ENCODE results near the gene ARID2. TPM values are rescaled to one million over a fixed set of nuclear protein-coding genes. Genes with fewer than 3 reads are reported as not detected.

The ARID2 gene
- total and polyA plus RNA-seq, 2 of the 13 experiments (the other 11 are each of a cell fraction or from before 2014, with no cell fraction given) = 15.9 to 22.2 TPM

DNA sequence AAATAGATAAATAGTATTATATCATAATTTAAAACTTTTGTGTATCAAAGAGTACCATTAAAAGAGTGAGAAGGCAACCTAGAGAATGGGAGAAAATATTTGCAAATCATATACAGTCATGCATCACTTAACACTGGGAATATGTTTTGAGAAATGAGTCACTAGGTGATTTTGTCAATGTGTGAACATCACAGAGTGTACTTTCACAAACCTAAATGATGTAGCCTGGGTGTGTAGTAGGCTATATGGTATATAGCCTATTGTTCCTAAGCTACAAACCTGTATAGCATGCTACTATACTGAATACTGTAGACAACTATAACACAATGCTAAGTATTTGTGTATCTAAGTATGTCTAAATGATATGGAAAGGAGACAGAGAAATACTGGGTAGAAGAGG lies 48.0 kb upstream of the ARID2 start:
- Histone ChIP-seq H3K9ac (ENCODE audit: insufficient read depth, low read depth, low read length) (no peak overlapping the region), H3K4me2 (ENCODE audit: low read depth, low read length) (no peak overlapping the region), H4K20me1 (ENCODE audit: insufficient read depth, low read length) (no peaks in the 10 kb centered on the region), H3K27me3 (ENCODE audit: control insufficient read depth in 1 of 2, insufficient read depth in 2 of 2, low read length in 2 of 2) (no peaks in the 10 kb centered on the region), H3K9me3 (ENCODE audit: low read length) (no peaks in the 10 kb centered on the region), H2AFZ (ENCODE audit: low read length) (no peak overlapping the region), H3K27ac (ENCODE audit: extremely low read length, insufficient read depth, low read length) (no peak overlapping the region), H3K4me1 (ENCODE audit: insufficient read depth, low read length) (no peaks in the 10 kb centered on the region), H3K79me2 (ENCODE audit: insufficient read depth, low read length) (no peaks in the 10 kb centered on the region), H3K4me3 (replicated peaks in 1 of 3; ENCODE audit: insufficient read depth in 1 of 3, low read depth in 2 of 3, low read length in 3 of 3) (no peak overlapping the region), H3K36me3 (replicated peaks in 1 of 2; ENCODE audit: control insufficient read depth in 1 of 2, insufficient read depth in 2 of 2, low read length in 2 of 2) (no peaks in the 10 kb centered on the region)
- in situ Hi-C loops (cut with HindIII; ENCODE audit: extremely low pct_ligation_motif_present, low pct_unique_long_range_greater_than_20kb) (no loop called here), intact Hi-C loops (cut with micrococcal nuclease; ENCODE audit: unreplicated experiment) (no loop called here)
- TF ChIP-seq TCF7 (IDR thresholded peaks at IDR 0.05; ENCODE audit: low read depth) (no peak), TCF7L2 (IDR thresholded peaks at IDR 0.05; ENCODE audit: low read depth, low read length) (no peak), SAFB2 (CRISPR knock-in tag; IDR thresholded peaks at IDR 0.05; ENCODE audit: borderline replicate concordance, low read depth) (no peak), FLYWCH1 (CRISPR knock-in tag; IDR thresholded peaks at IDR 0.05) (no peak), ATF7 (IDR thresholded peaks at IDR 0.05) (no peak), ATF7 (CRISPR knock-in tag; IDR thresholded peaks at IDR 0.05) (no peak), ZNF75D (CRISPR knock-in tag; IDR thresholded peaks at IDR 0.05; ENCODE audit: borderline replicate concordance) (no peak), ZKSCAN5 (CRISPR knock-in tag; IDR thresholded peaks at IDR 0.05) (no peak), ZNF510 (CRISPR knock-in tag; IDR thresholded peaks at IDR 0.05; ENCODE audit: low read depth) (no peak)
- TF ChIP-seq, protein P1, sequence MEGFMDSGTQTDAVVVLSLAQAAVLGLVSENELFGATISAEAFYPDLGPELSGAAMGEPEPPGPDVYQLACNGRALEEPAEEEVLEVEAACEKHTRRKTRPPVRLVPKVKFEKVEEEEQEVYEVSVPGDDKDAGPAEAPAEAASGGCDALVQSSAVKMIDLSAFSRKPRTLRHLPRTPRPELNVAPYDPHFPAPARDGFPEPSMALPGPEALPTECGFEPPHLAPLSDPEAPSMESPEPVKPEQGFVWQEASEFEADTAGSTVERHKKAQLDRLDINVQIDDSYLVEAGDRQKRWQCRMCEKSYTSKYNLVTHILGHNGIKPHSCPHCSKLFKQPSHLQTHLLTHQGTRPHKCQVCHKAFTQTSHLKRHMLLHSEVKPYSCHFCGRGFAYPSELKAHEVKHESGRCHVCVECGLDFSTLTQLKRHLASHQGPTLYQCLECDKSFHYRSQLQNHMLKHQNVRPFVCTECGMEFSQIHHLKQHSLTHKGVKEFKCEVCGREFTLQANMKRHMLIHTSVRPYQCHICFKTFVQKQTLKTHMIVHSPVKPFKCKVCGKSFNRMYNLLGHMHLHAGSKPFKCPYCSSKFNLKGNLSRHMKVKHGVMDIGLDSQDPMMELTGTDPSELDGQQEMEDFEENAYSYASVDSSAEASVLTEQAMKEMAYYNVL (CRISPR knock-in tag; IDR thresholded peaks at IDR 0.05; ENCODE audit: borderline replicate concordance) = no peak
- TF ChIP-seq, protein P2, sequence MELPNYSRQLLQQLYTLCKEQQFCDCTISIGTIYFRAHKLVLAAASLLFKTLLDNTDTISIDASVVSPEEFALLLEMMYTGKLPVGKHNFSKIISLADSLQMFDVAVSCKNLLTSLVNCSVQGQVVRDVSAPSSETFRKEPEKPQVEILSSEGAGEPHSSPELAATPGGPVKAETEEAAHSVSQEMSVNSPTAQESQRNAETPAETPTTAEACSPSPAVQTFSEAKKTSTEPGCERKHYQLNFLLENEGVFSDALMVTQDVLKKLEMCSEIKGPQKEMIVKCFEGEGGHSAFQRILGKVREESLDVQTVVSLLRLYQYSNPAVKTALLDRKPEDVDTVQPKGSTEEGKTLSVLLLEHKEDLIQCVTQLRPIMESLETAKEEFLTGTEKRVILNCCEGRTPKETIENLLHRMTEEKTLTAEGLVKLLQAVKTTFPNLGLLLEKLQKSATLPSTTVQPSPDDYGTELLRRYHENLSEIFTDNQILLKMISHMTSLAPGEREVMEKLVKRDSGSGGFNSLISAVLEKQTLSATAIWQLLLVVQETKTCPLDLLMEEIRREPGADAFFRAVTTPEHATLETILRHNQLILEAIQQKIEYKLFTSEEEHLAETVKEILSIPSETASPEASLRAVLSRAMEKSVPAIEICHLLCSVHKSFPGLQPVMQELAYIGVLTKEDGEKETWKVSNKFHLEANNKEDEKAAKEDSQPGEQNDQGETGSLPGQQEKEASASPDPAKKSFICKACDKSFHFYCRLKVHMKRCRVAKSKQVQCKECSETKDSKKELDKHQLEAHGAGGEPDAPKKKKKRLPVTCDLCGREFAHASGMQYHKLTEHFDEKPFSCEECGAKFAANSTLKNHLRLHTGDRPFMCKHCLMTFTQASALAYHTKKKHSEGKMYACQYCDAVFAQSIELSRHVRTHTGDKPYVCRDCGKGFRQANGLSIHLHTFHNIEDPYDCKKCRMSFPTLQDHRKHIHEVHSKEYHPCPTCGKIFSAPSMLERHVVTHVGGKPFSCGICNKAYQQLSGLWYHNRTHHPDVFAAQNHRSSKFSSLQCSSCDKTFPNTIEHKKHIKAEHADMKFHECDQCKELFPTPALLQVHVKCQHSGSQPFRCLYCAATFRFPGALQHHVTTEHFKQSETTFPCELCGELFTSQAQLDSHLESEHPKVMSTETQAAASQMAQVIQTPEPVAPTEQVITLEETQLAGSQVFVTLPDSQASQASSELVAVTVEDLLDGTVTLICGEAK (IDR thresholded peaks at IDR 0.05) = no peak
- TF ChIP-seq, protein P2 (CRISPR knock-in tag; IDR thresholded peaks at IDR 0.05) = no peak
- ChIA-PET POLR2A (no interaction called here), CTCF (ENCODE audit: low intra/inter-chr PET ratio, low total read pairs) (no interaction called here)
- FAIRE-seq (no peak), DNase-seq (ENCODE audit: low spot score) (no peak), ATAC-seq (no peak)
- BruUV-seq (replicated peaks) = no TSS peak

All from HepG2 (cell line).